ENCODE data around the gene ADAMTS10. TPM values are rescaled to one million over a fixed set of nuclear protein-coding genes. Genes with fewer than 3 reads are reported as not detected.
"Not testable (repeated sequence)": the region's sequence is repeated elsewhere in the genome, so short reads cannot be mapped to it uniquely, and the experiment has no call there.

The ADAMTS10 gene
- total RNA-seq, 1 donor from 2014 or later = 0.83 TPM

DNA sequence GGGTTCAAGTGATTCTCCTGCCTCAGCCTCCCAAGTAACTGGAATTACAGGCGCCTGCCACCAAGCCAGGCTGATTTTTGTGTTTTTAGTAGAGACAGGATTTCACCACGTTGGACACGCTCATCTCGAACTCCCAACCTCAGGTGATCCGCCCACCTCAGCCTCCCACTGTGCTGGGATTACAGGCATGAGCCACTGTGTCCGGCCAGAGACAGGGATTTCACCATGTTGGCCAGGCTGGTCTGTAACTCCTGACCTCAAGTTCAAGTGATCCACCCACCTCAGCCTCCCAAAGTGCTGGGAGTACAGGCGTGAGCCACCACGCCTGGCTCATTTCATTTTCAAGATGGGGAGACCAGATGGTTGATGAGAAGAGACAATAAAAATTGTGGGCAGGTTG lies 45.6 kb downstream of the ADAMTS10 start:
- DNase-seq (ENCODE audit: low read depth) = not testable (repeated sequence)

DNA sequence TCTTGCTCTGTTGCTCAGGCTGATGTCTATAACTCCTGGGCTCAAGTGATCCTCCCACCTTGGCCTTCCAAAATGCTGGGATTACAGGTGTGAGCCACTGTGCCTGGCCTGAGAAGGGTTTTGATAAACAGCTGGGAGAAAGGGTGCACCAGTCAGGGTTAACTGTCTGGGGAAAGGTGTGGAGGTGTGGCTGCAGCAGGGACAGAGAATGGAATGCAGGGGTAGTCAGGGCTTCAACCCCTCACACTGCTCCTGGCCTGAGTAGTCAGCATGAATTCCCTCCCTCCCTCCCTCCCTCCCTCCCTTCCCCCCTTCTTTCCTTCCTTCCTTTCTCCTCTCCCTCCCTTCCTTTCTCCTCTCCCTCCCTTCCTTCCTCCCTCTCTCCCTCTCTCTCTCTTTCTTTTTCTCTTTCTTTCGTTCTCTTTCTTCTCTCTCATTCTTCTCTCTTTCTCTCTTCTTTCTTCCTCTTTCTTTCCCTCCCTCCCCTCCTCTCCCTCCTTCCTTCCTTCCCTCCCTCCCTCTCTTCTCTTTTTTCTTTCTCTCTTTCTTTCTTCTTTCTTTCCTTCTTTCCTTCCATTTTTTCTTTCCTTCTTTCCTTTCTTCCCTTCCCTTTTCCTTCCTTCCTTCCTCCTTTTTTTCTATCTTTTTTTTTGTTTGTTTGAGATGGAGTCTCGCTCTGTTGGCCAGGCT lies 49.3 kb downstream of the ADAMTS10 start:
- no peak for DNase-seq (ENCODE audit: low read depth)

DNA sequence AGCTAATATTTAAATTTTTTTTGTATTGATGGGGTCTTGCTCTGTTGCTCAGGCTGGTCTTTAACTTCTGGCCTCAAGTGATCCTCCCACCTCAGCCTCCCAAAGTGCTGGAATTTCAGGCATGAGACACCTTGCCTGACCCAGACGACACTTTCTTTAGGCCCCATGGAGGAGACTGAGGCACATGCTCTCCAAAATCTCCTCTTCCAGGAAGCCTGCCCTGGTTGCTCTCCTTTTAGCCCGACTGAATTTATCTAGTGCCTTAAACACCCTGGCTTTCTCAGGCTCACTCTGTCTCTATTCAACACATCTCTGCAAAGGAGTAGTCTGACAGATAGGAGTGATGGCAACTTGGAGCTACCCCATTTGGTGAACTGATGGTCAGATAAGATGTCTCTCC lies 52.2 kb downstream of the ADAMTS10 start:
- no peak for DNase-seq (ENCODE audit: low read depth)

DNA sequence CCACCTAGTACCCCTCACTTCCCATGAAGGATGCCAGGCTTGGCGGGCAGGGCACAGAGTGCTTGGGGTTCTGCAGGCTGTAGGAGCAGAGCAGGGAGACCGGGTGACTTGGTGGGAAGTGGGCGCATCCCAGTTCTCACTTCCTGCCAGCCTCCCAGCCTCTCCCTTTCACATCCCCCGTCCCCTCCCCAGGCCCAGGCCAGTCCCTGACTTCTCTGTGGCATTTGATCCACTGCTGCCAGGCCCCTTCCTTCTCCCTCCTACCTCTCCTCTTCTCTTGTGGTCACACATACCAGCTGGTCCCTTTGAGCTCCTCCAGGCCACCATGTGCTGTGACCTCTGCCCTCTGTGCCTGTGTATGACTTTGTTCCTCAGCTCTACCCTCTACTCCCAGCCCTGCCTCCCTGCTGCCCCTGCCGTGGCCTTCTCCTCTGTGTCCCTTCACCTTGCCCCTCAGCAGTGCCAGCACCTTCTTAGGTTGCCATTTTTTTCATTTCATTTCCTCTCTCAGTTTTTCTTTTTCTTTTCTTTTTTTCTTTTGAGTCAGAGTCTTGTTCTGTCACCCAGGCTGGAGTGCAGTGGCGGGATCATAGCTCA lies 52.8 kb downstream of the ADAMTS10 start:
- DNase-seq (ENCODE audit: low read depth) = no peak

DNA sequence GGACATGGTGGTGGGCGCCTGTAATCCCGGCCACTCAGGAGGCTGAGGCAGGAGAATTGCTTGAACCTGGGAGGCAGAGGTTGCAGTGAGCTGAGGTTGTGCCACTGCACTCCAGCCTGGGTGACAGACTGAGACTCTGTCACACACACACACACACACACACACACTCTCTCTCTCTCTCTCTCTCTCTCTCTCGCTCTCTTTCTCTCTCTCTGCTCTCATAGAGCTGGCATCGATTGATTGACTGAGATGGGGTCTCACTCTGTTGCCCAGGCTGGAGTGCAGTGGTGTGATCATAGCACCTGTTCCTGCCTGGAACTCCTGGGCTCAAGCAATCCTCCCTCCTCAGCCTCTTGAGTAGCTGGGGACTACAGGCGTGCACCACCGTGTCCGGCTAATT lies 56.8 kb downstream of the ADAMTS10 start:
- not testable (repeated sequence) for DNase-seq (ENCODE audit: low read depth)

DNA sequence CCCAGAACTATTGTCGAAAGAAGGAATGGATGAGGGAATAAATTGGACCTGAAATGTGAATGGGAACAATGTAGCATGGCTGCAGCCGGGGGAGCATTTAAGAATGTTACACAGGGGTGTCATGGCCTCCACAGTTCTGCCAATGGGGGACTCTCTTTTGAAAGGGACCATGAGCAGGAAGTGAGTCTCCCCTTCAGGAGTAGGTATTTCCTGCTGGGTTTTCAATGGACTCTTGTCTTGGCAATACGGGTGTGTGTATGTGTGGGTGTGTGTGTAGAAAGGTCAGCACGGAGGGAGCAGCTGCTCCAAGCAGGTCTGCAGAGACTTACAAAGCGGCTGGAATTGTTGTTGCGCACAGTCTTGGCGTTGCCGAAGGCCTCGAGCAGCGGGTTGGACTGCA lies 57.7 kb downstream of the ADAMTS10 start:
- DNase-seq (ENCODE audit: low read depth) = no peak

DNA sequence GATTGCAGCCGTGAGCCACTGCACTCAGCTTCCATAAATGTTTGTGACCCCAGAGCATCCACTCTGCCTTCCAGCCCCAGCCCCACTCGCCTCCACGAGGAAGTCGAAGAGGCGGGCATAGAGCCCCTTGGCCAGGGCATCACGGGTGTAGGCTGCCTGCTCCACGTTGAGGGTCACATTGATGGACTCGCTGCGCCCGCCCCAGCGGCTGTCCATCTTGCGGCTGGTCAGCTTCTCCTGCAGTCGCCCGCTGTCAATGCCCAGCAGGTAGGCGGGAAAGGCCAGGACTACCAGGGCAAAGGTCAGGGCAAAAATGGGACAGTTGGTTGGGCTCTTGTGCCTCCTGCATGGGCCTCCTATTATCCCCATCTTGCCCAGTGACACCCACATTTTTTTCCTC lies 60.4 kb downstream of the ADAMTS10 start:
- no peak for DNase-seq (ENCODE audit: low read depth)

DNA sequence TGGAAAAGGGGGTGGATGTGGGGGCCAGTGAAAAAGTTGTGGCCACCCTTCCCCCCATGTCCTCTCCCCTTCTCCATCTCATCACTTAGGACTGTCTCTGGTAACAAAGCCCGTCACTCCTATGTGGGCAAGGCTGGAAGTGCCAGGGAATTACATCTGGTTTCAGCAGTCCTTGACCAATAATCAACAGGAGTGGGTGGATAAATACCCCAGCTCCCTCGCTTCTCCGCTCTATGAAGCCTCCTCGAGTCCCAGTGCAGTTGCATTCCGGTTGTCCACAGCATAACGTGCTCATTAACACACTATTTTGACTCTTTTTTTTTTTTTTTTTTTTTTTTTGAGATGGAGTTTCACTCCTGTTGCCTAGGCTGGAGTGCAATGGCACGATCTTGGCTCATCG lies 64.8 kb downstream of the ADAMTS10 start:
- no peak for DNase-seq (ENCODE audit: low read depth)

DNA sequence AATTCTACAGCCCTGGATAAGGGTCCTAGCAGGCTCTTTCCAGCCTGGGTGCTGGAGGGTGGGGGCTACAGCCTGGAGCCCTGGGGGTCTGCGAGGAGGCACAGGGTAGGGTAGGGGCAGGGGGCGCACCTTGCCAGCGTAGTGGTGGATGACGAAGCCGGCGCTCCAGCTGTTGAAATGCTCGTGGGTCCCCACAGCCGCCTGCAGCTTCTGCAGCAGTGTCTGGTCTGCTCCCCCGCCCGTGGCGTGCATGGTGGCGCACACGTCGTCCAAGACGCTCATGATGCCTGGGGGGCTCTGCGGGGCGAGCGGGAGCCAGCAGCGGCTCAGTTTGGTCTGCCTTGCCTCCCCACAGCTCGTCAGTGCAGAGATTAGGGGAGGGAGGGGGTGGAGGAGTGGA lies 66.3 kb downstream of the ADAMTS10 start:
- no peak for DNase-seq (ENCODE audit: low read depth)

DNA sequence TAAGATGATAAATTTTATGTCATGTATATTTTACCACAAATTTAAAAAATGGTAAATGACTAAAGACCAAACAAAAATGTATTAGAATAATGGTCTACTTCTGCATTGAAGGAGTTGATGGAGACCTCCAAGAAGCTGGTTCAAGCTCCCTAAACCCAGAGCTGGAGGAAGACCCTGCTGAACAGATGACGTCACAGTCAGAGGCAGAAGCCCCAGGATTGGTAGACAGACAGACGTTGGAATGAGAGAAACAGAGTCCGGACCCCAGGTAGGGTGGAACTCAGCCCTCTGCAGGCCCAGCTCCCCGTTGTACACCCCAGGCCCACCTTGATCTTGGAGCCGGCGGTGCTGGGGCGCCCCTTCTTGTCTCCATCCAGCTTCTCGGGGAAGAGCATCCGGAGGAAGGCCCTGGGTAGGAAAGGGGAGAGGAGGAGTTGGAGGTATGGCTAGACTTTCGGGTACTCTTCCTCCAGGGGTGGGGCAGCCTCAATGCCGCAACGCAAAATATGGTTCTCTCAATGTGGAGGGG lies 70.8 kb downstream of the ADAMTS10 start:
- DNase-seq (ENCODE audit: low read depth) = no peak

DNA sequence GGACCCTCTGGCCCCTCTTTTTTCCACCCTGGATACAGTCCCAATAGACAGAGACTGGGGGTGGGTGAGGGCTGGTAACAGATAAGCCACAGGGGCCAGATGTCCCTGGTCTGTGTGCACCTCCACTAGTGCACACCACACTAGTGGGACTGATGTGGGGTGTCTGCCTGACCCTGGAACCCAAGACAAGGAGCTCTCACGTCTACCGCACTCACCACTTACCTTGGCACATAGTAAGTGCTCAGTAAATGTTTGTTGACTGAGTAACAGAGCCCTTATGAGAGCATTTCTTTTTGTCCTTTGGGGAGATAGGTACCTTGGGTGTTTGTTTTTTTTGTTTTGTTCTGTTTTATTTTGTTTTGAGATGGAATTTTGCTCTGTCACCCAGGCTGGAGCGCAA lies 73.4 kb downstream of the ADAMTS10 start:
- no peak for DNase-seq (ENCODE audit: low read depth)

DNA sequence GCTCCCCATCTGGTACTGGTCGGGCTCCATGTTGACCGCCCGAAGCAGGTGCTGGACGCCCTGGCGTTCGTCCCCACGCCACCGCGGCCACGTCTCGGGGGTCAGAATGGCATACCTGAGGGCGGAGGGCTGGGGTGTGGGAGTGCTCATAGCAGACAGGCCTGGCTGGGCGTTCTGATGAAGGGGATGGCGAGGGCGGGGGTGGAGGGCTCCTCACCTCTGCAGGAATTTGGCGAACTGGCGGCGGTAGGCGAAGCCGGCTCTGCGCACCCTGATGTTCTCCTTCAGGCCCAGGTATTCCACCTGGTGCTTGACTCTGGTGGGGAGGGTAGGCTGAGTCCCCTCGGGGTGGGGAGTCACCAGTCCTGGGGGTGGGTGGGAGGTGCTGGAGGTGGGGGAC lies 74.2 kb downstream of the ADAMTS10 start:
- no peak for DNase-seq (ENCODE audit: low read depth)

DNA sequence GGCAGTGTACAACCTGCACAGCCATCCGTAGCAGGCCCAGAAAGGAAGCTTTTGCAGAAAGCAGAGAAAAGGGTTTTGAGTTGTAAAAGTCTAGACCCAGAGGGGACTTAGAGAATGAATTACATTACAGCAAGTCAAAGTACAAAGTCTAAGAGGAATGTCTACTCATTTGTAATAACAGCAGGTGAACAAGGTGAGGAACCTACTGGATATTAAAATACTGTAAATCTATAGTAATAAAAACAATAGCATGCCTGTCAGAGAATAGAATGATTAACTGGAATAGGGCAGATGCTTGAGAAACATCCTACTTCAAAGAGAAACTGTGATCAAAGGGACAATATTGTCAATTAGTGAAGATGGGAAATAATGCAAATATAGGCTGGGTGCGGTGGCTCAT lies 78.3 kb downstream of the ADAMTS10 start:
- no peak for DNase-seq (ENCODE audit: low read depth)

DNA sequence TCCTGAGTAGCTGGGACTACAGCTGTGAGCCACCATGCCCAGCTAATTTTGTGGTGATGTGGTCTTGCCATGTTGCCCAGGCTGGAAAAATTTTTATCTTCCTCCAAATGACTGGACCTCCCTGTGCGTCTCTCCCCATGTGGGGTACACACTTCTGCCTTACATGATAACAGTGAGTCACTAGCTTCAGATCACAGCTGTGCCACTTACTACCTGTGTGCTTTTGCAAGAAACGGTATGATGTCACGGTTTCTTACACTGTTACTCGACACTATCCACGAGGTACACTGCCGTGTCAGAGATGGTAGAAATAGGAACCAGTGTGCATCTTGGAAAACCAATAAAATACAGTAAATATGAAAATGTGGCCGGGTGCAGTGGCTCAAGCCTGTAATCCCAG lies 79.0 kb downstream of the ADAMTS10 start:
- DNase-seq (ENCODE audit: low read depth) = no peak

Other genes starting within 250 kb of the ADAMTS10 start
- gene ANGPTL4, start 246.6 kb downstream of the ADAMTS10 start, total RNA-seq = 0.57 TPM in 1 of 2 replicates, not detected in the other
- 10.0 and 12.5 TPM in 2 replicates for gene RAB11B, start 220.4 kb downstream of the ADAMTS10 start, total RNA-seq
- gene MARCHF2, start 197.4 kb downstream of the ADAMTS10 start, total RNA-seq = 60.6 and 91.3 TPM in 2 replicates
- 38.5 and 43.6 TPM in 2 replicates for gene HNRNPM, start 165.7 kb downstream of the ADAMTS10 start, total RNA-seq
- gene PRAM1, start 108.1 kb downstream of the ADAMTS10 start, total RNA-seq = not detected in 2 replicates
- gene ZNF414, start 96.5 kb downstream of the ADAMTS10 start, total RNA-seq = 5.4 and 6.1 TPM in 2 replicates
- 0.21 TPM in 1 of 2 replicates, not detected in the other for gene MYO1F, start 33.3 kb downstream of the ADAMTS10 start, total RNA-seq
- gene NFILZ, start 19.9 kb upstream of the ADAMTS10 start, total RNA-seq = not detected in 2 replicates
- not detected in 2 replicates for gene ACTL9, start 88.1 kb upstream of the ADAMTS10 start, total RNA-seq
- gene OR2Z1, start 110.9 kb upstream of the ADAMTS10 start, total RNA-seq = not detected in 2 replicates
- 33.3 and 34.0 TPM in 2 replicates for gene ZNF558, start 221.6 kb upstream of the ADAMTS10 start, total RNA-seq
- gene MBD3L1, start 221.7 kb upstream of the ADAMTS10 start, total RNA-seq = not detected in 2 replicates